Keratinocyte (primary cell): Measurements from ENCODE around the gene IGBP1. TPM values are rescaled to one million over a fixed set of nuclear protein-coding genes. Genes with fewer than 3 reads are reported as not detected.

Experiments used
- DNase-seq: peaks from one replicate; pipeline ENCODE4 v3.0.0-alpha.2; 2011; ENCODE audit warnings: low read depth, missing footprints, low spot score
- FAIRE-seq: peaks from 2 replicates; lab custom pipeline; 2011; peaks lifted over from hg19 to GRCh38; lab: Jason Lieb, UNC
- H2AFZ ChIP-seq: 2 replicates; pipeline ENCODE4 v1.6.0; 2012; ENCODE audit warnings: low read length, control low read depth, inconsistent platforms; ENCODE audit not compliant: control insufficient read depth
- H3K27ac ChIP-seq: 2 replicates; pipeline ENCODE4 v1.5.1; 2011; ENCODE audit warnings: low read length; ENCODE audit not compliant: control insufficient read depth, insufficient read depth
- H3K27me3 ChIP-seq: 3 replicates; pipeline ENCODE4 v1.6.0; 2011; ENCODE audit warnings: low read length; ENCODE audit not compliant: control insufficient read depth, insufficient read depth; ENCODE audit errors: extremely low read depth
- H3K36me3 ChIP-seq, 2 experiments: 2 replicates in 1 of 2; 3 replicates in 1 of 2; pipeline ENCODE4 v1.5.1; 2011; ENCODE audit warnings: low read length in 2 of 2, mild to moderate bottlenecking in 1 of 2; ENCODE audit not compliant: control insufficient read depth in 2 of 2, insufficient read depth in 2 of 2; ENCODE audit errors: extremely low read depth in 1 of 2
- H3K4me1 ChIP-seq: 3 replicates; pipeline ENCODE4 v1.5.1; 2011; ENCODE audit warnings: low read length; ENCODE audit not compliant: control insufficient read depth, insufficient read depth; ENCODE audit errors: extremely low read depth
- H3K4me2 ChIP-seq: 3 replicates; pipeline ENCODE4 v1.6.0; 2011; ENCODE audit warnings: low read depth, low read length; ENCODE audit not compliant: control insufficient read depth, insufficient read depth; ENCODE audit errors: extremely low read depth
- H3K4me3 ChIP-seq, 3 experiments: fragments of 200-600 bp in 1 of 3; sonication (generic) in 1 of 3; 2 replicates in 2 of 3; 3 replicates in 1 of 3; pipeline ENCODE4 v1.5.1; 2011 to 2016; ENCODE audit warnings: low read length in 3 of 3, mild to moderate bottlenecking in 3 of 3, control low read depth in 2 of 3, inconsistent platforms in 1 of 3, low read depth in 1 of 3, mixed read lengths in 1 of 3, mixed run types in 1 of 3, moderate library complexity in 1 of 3; ENCODE audit not compliant: control insufficient read depth in 2 of 3, insufficient read depth in 2 of 3; ENCODE audit errors: extremely low read depth in 1 of 3
- H3K79me2 ChIP-seq: 2 replicates; pipeline ENCODE4 v1.6.0; 2012; ENCODE audit warnings: low read length; ENCODE audit not compliant: control insufficient read depth, insufficient read depth
- H3K9ac ChIP-seq: 3 replicates; pipeline ENCODE4 v1.6.0; 2011; ENCODE audit warnings: low read length; ENCODE audit not compliant: control insufficient read depth, insufficient read depth; ENCODE audit errors: extremely low read depth
- H3K9me1 ChIP-seq: 3 replicates; pipeline ENCODE4 v1.6.0; 2011; ENCODE audit warnings: low read length; ENCODE audit not compliant: control insufficient read depth, insufficient read depth; ENCODE audit errors: extremely low read depth
- H3K9me3 ChIP-seq: 2 replicates; pipeline ENCODE4 v1.5.1; 2012; ENCODE audit warnings: low read depth, low read length; ENCODE audit not compliant: control insufficient read depth
- H4K20me1 ChIP-seq: 3 replicates; pipeline ENCODE4 v1.6.0; 2011; ENCODE audit warnings: low read length; ENCODE audit not compliant: control insufficient read depth, insufficient read depth; ENCODE audit errors: extremely low read depth
- CTCF ChIP-seq, 3 experiments: IDR thresholded peaks in 1 of 3; conservative IDR thresholded peaks in 1 of 3; optimal IDR thresholded peaks in 1 of 3; 2 replicates in 2 of 3; 3 replicates in 1 of 3; pipeline versions ENCODE3 to v1.5.1; 2011; ENCODE audit warnings: low read length in 3 of 3, mild to moderate bottlenecking in 3 of 3, moderate library complexity in 2 of 3, control low read depth in 1 of 3, inconsistent platforms in 1 of 3; ENCODE audit not compliant: insufficient read depth in 2 of 3; ENCODE audit errors: extremely low read depth in 1 of 3
- EZH2 ChIP-seq: IDR thresholded peaks from one replicate; pipeline ENCODE4 v1.6.1; 2012; ENCODE audit warnings: inconsistent platforms, mild to moderate bottlenecking, low read length, moderate library complexity
- dilution Hi-C: fragments of 300-500 bp; cut with MboI; formaldehyde crosslinking; loops from one replicate; pipeline ENCODE4 v1.7.0; 2020; ENCODE audit warnings: low sequenced_read_pairs; ENCODE audit not compliant: extremely low pct_ligation_motif_present
- polyA plus RNA-seq, 5 experiments: library from polyadenylated mRNA; depleted of rRNA in 3 of 5; stranded (reverse) in 3 of 5; stranded (forward) in 1 of 5; unstranded in 1 of 5; fragments of >200 nt; gene quantifications; 1 replicate in 1 of 5; 2 replicates in 3 of 5; 3 replicates in 1 of 5; pipeline versions ENCODE4 v1.2.1 to v1.2.3, GENCODE V29; 2011 to 2012; ENCODE audit warnings: missing spikeins in 2 of 5, low read depth in 1 of 5, low replicate concordance in 1 of 5

Gene IGBP1
- polyA plus RNA-seq, 1 donor (not counting 4 experiments of a cell fraction or from before 2014, with no cell fraction given) = 65.5 TPM

- no peaks in the 10 kb centered on the region for H3K36me3 ChIP-seq
- H3K4me2 ChIP-seq = no peak overlapping the region
- no peak overlapping the region for H3K4me3 ChIP-seq
- dilution Hi-C loops = no loop called here
- H4K20me1 ChIP-seq = no peaks in the 10 kb centered on the region
- no peak overlapping the region for H3K9ac ChIP-seq
- peaks cover 3% of the 10 kb centered on the region for H3K4me1 ChIP-seq
- H2AFZ ChIP-seq = no peak overlapping the region
- DNase-seq (no peak), FAIRE-seq (no peak)
- no peaks in the 10 kb centered on the region for H3K79me2 ChIP-seq
- H3K9me1 ChIP-seq = no peaks in the 10 kb centered on the region
- no peaks in the 10 kb centered on the region for H3K27me3 ChIP-seq
- TF ChIP-seq CTCF (optimal IDR thresholded peaks at IDR 0.05 in 1 of 3, IDR thresholded peaks at IDR 0.05 in 1 of 3, conservative IDR thresholded peaks at IDR 0.05 in 1 of 3; ENCODE audit: extremely low read depth in 1 of 3, insufficient read depth in 2 of 3, low read length in 3 of 3) (no peak), EZH2 (no peak)
- H3K9me3 ChIP-seq = no peaks in the 10 kb centered on the region
- no peak overlapping the region for H3K27ac ChIP-seq
These were observed 41.5 kb downstream of the IGBP1 start for GRCh38 chrX:70174754-70175153.

- Histone ChIP-seq H3K4me1 (peaks cover 3% of the 10 kb centered on the region), H3K27ac (no peak overlapping the region), H3K4me3 (no peak overlapping the region), H2AFZ (no peak overlapping the region), H4K20me1 (no peaks in the 10 kb centered on the region), H3K9me1 (no peaks in the 10 kb centered on the region), H3K79me2 (no peaks in the 10 kb centered on the region), H3K9me3 (no peaks in the 10 kb centered on the region), H3K36me3 (no peaks in the 10 kb centered on the region), H3K27me3 (no peaks in the 10 kb centered on the region), H3K9ac (no peak overlapping the region), H3K4me2 (no peak overlapping the region)
- TF ChIP-seq CTCF (optimal IDR thresholded peaks at IDR 0.05 in 1 of 3, IDR thresholded peaks at IDR 0.05 in 1 of 3, conservative IDR thresholded peaks at IDR 0.05 in 1 of 3; ENCODE audit: extremely low read depth in 1 of 3, insufficient read depth in 2 of 3, low read length in 3 of 3) (no peak), EZH2 (no peak)
- DNase-seq (no peak), FAIRE-seq (no peak)
- dilution Hi-C loops = no loop called here
These were observed 42.1 kb downstream of the IGBP1 start for GRCh38 chrX:70175338-70175737.
